ENCODE results near the gene CELF5.
"Not testable (repeated sequence)": the region's sequence is repeated elsewhere in the genome, so short reads cannot be mapped to it uniquely, and the experiment has no call there.

The CELF5 gene

GRCh38 chr19:3333662-3334061 is 109.2 kb downstream of the CELF5 start:
- DNase-seq (ENCODE audit: extremely low read depth, low read depth) = no peak
- no peak for TF ChIP-seq CTCF (IDR thresholded peaks at IDR 0.05; ENCODE audit: low read depth, low read length)

- not testable (repeated sequence) for DNase-seq (ENCODE audit: extremely low read depth, low read depth)
Measured at GRCh38 chr19:3334749-3335430, 110.4 kb downstream of the CELF5 start.

- no peak for TF ChIP-seq CTCF (IDR thresholded peaks at IDR 0.05; ENCODE audit: low read depth, low read length)
- DNase-seq (ENCODE audit: extremely low read depth, low read depth) = no peak
Measured at GRCh38 chr19:3335431-3336350, 111.2 kb downstream of the CELF5 start.

- TF ChIP-seq CTCF (IDR thresholded peaks at IDR 0.05; ENCODE audit: low read depth, low read length) = no peak
Measured at GRCh38 chr19:3336351-3336679, 111.9 kb downstream of the CELF5 start.

GRCh38 chr19:3336680-3337523 is 112.4 kb downstream of the CELF5 start:
- no peak for TF ChIP-seq CTCF (IDR thresholded peaks at IDR 0.05; ENCODE audit: low read depth, low read length)

More at GRCh38 chr19:3336351-3336679, 111.9 kb downstream of the CELF5 start:
- no peak for DNase-seq (ENCODE audit: extremely low read depth, low read depth)

GRCh38 chr19:3338541-3339181 is 114.2 kb downstream of the CELF5 start:
- no peak for DNase-seq (ENCODE audit: extremely low read depth, low read depth)
- TF ChIP-seq CTCF (IDR thresholded peaks at IDR 0.05; ENCODE audit: low read depth, low read length) = no peak

More at GRCh38 chr19:3336680-3337523, 112.4 kb downstream of the CELF5 start:
- DNase-seq (ENCODE audit: extremely low read depth, low read depth) = no peak

GRCh38 chr19:3340340-3340739 is 115.9 kb downstream of the CELF5 start:
- no peak for DNase-seq (ENCODE audit: extremely low read depth, low read depth)
- no peak for TF ChIP-seq CTCF (IDR thresholded peaks at IDR 0.05; ENCODE audit: low read depth, low read length)
